MM.1S (cell line): Measurements from ENCODE around the gene TMEM72.

ENCODE experiments used
- EZH2 ChIP-seq: fragments of 300-600 bp; sonication (generic); optimal IDR thresholded peaks from 2 replicates; pipeline ENCODE3; 2017; ENCODE audit warnings: low read depth, mild to moderate bottlenecking, antibody characterized with exemption, low read length, mixed read lengths
- EZH2phosphoT487 ChIP-seq: fragments of 300-600 bp; sonication (generic); IDR thresholded peaks from 2 replicates; pipeline ENCODE4 v1.6.1; 2018; ENCODE audit warnings: antibody characterized with exemption, low read length
- TF ChIP-seq, protein P1 (sequence below): fragments of 300-600 bp; sonication (generic); IDR thresholded peaks from 2 replicates; pipeline ENCODE4 v1.5.1; 2016; ENCODE audit warnings: antibody characterized with exemption, low read length, mixed read lengths

DNA sequence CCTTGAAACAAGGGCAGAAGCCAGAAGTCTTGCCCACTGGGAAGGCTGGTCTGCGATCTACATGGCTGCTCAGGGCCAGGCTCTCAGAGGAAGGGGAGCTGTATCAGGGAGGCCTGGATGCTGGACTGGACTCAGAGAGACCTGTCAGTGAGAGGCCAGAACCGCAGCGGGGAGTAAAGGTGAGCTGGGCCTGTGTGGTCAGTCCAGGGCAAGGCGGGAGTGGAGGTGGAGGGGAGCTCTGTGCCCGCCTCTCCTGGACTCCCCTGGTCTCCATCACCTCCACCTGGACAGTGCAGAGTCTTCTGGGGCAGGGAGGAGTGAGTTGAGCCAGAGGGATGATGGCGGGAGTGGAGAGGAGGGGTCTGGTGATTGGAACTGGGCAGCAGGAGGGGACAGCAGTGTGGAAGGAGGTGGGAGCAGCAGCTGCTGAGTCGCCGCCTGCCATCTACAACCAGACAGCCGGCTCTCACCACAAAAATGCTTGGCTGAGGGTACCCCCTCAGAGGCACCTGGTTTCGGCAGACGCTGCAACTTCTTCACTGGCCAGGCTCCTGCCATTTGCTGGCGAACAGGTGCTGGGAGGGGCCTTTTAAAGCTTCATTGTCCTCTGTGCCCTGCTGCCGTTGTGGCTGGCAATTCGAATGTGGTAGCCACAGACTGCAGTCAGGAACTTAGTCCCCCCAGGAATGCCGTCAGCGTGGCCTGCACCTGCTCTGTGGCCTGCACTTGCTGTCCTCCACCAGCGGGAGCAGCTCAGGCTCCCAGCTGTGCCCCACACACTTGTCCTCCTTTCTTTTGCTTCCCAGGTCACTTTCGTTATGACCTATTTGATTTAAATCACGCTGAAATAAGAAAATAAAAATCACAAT lies 52.0 kb downstream of the TMEM72 start:
- TF ChIP-seq, protein P1, sequence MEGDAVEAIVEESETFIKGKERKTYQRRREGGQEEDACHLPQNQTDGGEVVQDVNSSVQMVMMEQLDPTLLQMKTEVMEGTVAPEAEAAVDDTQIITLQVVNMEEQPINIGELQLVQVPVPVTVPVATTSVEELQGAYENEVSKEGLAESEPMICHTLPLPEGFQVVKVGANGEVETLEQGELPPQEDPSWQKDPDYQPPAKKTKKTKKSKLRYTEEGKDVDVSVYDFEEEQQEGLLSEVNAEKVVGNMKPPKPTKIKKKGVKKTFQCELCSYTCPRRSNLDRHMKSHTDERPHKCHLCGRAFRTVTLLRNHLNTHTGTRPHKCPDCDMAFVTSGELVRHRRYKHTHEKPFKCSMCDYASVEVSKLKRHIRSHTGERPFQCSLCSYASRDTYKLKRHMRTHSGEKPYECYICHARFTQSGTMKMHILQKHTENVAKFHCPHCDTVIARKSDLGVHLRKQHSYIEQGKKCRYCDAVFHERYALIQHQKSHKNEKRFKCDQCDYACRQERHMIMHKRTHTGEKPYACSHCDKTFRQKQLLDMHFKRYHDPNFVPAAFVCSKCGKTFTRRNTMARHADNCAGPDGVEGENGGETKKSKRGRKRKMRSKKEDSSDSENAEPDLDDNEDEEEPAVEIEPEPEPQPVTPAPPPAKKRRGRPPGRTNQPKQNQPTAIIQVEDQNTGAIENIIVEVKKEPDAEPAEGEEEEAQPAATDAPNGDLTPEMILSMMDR = peak; percentile 57
- TF ChIP-seq EZH2 (no peak), EZH2phosphoT487 (no peak)
